MM.1S (cell line): ENCODE data around the gene CDAN1.

Source experiments
- DNase-seq: peaks from one replicate; pipeline ENCODE4 v3.0.0-alpha.2; 2015
- H2AFZ ChIP-seq: fragments of 300-600 bp; sonication (generic); 2 replicates; pipeline ENCODE4 v1.6.0; 2016; ENCODE audit warnings: antibody characterized with exemption, low read length
- H3F3A ChIP-seq: fragments of 300-600 bp; sonication (generic); 2 replicates; pipeline ENCODE4 v1.6.1; 2016; ENCODE audit warnings: mild to moderate bottlenecking, antibody characterized with exemption, low read length, moderate library complexity, mixed read lengths; ENCODE audit not compliant: insufficient read depth
- H3K27ac ChIP-seq: fragments of 300-600 bp; sonication (generic); 2 replicates; pipeline ENCODE4 v1.5.1; 2016; ENCODE audit warnings: mild to moderate bottlenecking, low read length
- H3K27me3 ChIP-seq: fragments of 300-600 bp; sonication (generic); replicated peaks from 2 replicates; pipeline ENCODE4 v1.6.0; 2016; ENCODE audit warnings: low read length; ENCODE audit not compliant: insufficient read depth
- H3K36me3 ChIP-seq: fragments of 300-600 bp; sonication (generic); replicated peaks from 2 replicates; pipeline ENCODE4 v1.6.1; 2016; ENCODE audit warnings: mild to moderate bottlenecking, low read length, mixed read lengths; ENCODE audit not compliant: insufficient read depth
- H3K4me1 ChIP-seq: fragments of 300-600 bp; sonication (generic); 2 replicates; pipeline ENCODE4 v1.6.1; 2016; ENCODE audit warnings: low read length, mixed read lengths
- H3K4me2 ChIP-seq: fragments of 300-600 bp; sonication (generic); 2 replicates; pipeline ENCODE4 v1.6.0; 2016; ENCODE audit warnings: low read depth, low read length
- H3K4me3 ChIP-seq: fragments of 300-600 bp; sonication (generic); 2 replicates; pipeline ENCODE4 v1.5.1; 2016; ENCODE audit warnings: low read length, mixed read lengths
- H3K79me2 ChIP-seq: fragments of 300-600 bp; sonication (generic); 2 replicates; pipeline ENCODE4 v1.6.1; 2016; ENCODE audit warnings: mixed run types, low read length, mixed read lengths
- H3K9ac ChIP-seq: fragments of 300-600 bp; sonication (generic); 2 replicates; pipeline ENCODE4 v1.6.1; 2016; ENCODE audit warnings: low read length, mixed read lengths
- H3K9me2 ChIP-seq: fragments of 300-600 bp; sonication (generic); replicated peaks from 2 replicates; pipeline ENCODE4 v1.6.1; 2016; ENCODE audit warnings: mild to moderate bottlenecking, low read length, mixed read lengths; ENCODE audit not compliant: insufficient read depth
- H3K9me3 ChIP-seq: fragments of 300-600 bp; sonication (generic); replicated peaks from 2 replicates; pipeline ENCODE4 v1.6.1; 2016; ENCODE audit warnings: mild to moderate bottlenecking, low read length, mixed read lengths; ENCODE audit not compliant: insufficient read depth
- H4K20me1 ChIP-seq: fragments of 300-600 bp; sonication (generic); 2 replicates; pipeline ENCODE4 v1.6.1; 2016; ENCODE audit warnings: mild to moderate bottlenecking, low read length, moderate library complexity, mixed read lengths; ENCODE audit not compliant: insufficient read depth
- CTCF ChIP-seq: fragments of 300-600 bp; sonication (generic); IDR thresholded peaks from 2 replicates; pipeline ENCODE4 v1.5.1; 2016; ENCODE audit warnings: antibody characterized with exemption, low read length, mixed read lengths
- EZH2 ChIP-seq: fragments of 300-600 bp; sonication (generic); optimal IDR thresholded peaks from 2 replicates; pipeline ENCODE3; 2017; ENCODE audit warnings: low read depth, mild to moderate bottlenecking, antibody characterized with exemption, low read length, mixed read lengths
- EZH2phosphoT487 ChIP-seq: fragments of 300-600 bp; sonication (generic); IDR thresholded peaks from 2 replicates; pipeline ENCODE4 v1.6.1; 2018; ENCODE audit warnings: antibody characterized with exemption, low read length

Gene CDAN1

GRCh38 chr15:42734076-42734672 is 2.8 kb downstream of the CDAN1 start:
- TF ChIP-seq EZH2 = no peak
- no peak for TF ChIP-seq EZH2phosphoT487
- no peak for TF ChIP-seq CTCF
- Histone ChIP-seq H3K27me3 (no peaks in the 10 kb centered on the region), H3K27ac (no peak overlapping the region), H3K36me3 (no peaks in the 10 kb centered on the region; the same call in 1 of the 2 replicates), H3K9me2 (no peaks in the 10 kb centered on the region), H3K9ac (no peak overlapping the region), H4K20me1 (no peaks in the 10 kb centered on the region), H3K4me3 (no peak overlapping the region), H3K4me2 (no peak overlapping the region), H3F3A (peaks cover 4% of the 10 kb centered on the region; the same call in 1 of the 2 replicates), H3K9me3 (no peaks in the 10 kb centered on the region), H3K79me2 (peaks cover 14% of the 10 kb centered on the region), H3K4me1 (peaks cover 6% of the 10 kb centered on the region; the same call in 1 of the 2 replicates), H2AFZ (no peak overlapping the region)
- no peak for DNase-seq

GRCh38 chr15:42733027-42733426 is 3.9 kb downstream of the CDAN1 start:
- Histone ChIP-seq H3K9me2 (no peaks in the 10 kb centered on the region), H3K4me3 (no peak overlapping the region), H3K4me1 (peaks cover 6% of the 10 kb centered on the region; the same call in 1 of the 2 replicates), H3K4me2 (no peak overlapping the region), H3K9ac (no peak overlapping the region), H3K9me3 (no peaks in the 10 kb centered on the region), H3K36me3 (no peaks in the 10 kb centered on the region; the same call in 1 of the 2 replicates), H3K79me2 (peaks cover 14% of the 10 kb centered on the region), H2AFZ (no peak overlapping the region), H3K27me3 (no peaks in the 10 kb centered on the region), H3F3A (peaks cover 4% of the 10 kb centered on the region; the same call in 1 of the 2 replicates), H4K20me1 (no peaks in the 10 kb centered on the region), H3K27ac (no peak overlapping the region)
- no peak for DNase-seq
- TF ChIP-seq CTCF (no peak), EZH2 (no peak), EZH2phosphoT487 (no peak)

GRCh38 chr15:42732095-42732827 is 4.7 kb downstream of the CDAN1 start:
- Histone ChIP-seq H3K9ac (no peak overlapping the region), H3K27me3 (no peaks in the 10 kb centered on the region), H3F3A (peaks cover 4% of the 10 kb centered on the region; the same call in 1 of the 2 replicates), H3K36me3 (no peaks in the 10 kb centered on the region; the same call in 1 of the 2 replicates), H3K79me2 (peaks cover 14% of the 10 kb centered on the region), H3K9me2 (no peaks in the 10 kb centered on the region), H2AFZ (no peak overlapping the region), H4K20me1 (no peaks in the 10 kb centered on the region), H3K9me3 (no peaks in the 10 kb centered on the region), H3K27ac (no peak overlapping the region), H3K4me3 (no peak overlapping the region), H3K4me1 (peaks cover 6% of the 10 kb centered on the region; the same call in 1 of the 2 replicates), H3K4me2 (no peak overlapping the region)
- TF ChIP-seq CTCF (no peak), EZH2phosphoT487 (no peak), EZH2 (no peak)
- DNase-seq = no peak
